ENCODE results near the gene HTRA3.

HTRA3 gene

GRCh38 chr4:8269535-8270417, at the start of gene HTRA3:
HTRA3 (plus strand) TSS chr4:8269754; CDS start chr4:8269969, 215 bp downstream.
- DNase-seq (ENCODE audit: low read depth), result no peak
- TF ChIP-seq CTCF (conservative IDR thresholded peaks at IDR 0.05; ENCODE audit: low read length), result no peak
- peak within 1 kb of the TSS; percentile 22 for H3K4me3 ChIP-seq (ENCODE audit: low read length)

GRCh38 chr4:8220661-8221450, 48.7 kb upstream of the HTRA3 start:
- no peak for DNase-seq (ENCODE audit: low read depth)
- H3K4me3 ChIP-seq (ENCODE audit: low read length), result no peak overlapping the region
- TF ChIP-seq CTCF (conservative IDR thresholded peaks at IDR 0.05; ENCODE audit: low read length), result no peak

DNA sequence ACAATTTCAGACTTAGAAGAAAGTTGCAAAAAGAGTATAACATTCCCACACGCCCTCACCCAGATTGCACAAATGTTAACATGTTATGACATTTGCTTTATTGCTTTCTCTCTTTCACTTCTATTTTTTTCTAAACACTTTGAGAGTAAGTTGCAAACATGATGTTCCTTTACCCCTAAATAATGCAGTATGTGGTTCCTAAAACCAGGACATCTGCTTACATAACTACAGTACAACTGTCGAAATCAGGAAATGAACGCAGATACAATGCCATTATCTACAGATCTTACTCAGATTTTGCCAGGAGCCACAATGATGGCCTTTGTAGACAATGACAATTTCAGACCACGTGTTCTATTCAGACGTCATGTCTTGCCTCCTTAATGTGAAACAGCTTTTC, 48.1 kb upstream of the HTRA3 start:
- no peak for TF ChIP-seq CTCF (conservative IDR thresholded peaks at IDR 0.05; ENCODE audit: low read length)
- DNase-seq (ENCODE audit: low read depth), result peak; percentile 79
- H3K4me3 ChIP-seq (ENCODE audit: low read length), result no peak overlapping the region

- no peak for TF ChIP-seq CTCF (conservative IDR thresholded peaks at IDR 0.05; ENCODE audit: low read length)
- DNase-seq (ENCODE audit: low read depth), result no peak
- no peak overlapping the region for H3K4me3 ChIP-seq (ENCODE audit: low read length)
These were observed 47.6 kb upstream of the HTRA3 start for GRCh38 chr4:8221985-8222384.

DNA sequence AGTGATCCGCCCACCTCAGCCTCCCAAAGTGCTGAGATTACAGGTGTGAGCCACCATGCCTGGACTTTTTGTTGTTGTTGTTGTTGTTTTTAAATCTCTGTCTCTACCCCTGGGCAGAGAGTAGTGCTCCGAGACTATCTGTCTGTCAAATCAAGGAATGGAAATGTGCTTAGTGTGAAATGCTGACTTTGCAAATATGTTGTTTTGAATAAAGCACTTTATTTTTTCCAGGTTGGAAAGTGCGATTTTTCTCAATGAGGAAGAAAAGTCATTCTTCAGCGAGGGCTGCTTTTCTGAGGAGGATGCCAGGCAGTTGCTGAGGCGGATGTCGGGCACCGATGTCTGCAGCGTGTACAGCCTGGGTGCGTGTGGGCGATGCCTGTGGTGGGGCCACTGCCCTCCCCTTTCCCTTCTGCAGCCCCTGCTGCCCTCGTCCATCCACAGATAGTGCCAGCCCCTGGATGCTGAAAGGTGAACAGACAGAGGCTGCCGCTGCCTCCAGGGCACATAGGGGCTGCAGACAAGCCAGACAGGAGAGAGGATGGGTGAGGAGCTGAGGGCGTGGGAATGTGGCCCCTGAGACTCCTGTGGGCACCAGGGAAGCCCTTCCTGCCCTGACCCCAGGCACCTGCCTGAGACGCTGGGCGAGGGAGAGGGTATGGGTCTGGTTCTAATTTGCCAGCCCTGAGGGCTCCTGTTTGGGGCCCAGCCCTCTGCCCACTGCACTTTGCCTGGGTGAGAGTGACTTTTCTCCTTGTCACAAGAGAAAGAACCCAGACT, 46.8 kb upstream of the HTRA3 start:
- H3K4me3 ChIP-seq (ENCODE audit: low read length), result no peak overlapping the region
- TF ChIP-seq CTCF (conservative IDR thresholded peaks at IDR 0.05; ENCODE audit: low read length), result no peak
- no peak for DNase-seq (ENCODE audit: low read depth)

DNA sequence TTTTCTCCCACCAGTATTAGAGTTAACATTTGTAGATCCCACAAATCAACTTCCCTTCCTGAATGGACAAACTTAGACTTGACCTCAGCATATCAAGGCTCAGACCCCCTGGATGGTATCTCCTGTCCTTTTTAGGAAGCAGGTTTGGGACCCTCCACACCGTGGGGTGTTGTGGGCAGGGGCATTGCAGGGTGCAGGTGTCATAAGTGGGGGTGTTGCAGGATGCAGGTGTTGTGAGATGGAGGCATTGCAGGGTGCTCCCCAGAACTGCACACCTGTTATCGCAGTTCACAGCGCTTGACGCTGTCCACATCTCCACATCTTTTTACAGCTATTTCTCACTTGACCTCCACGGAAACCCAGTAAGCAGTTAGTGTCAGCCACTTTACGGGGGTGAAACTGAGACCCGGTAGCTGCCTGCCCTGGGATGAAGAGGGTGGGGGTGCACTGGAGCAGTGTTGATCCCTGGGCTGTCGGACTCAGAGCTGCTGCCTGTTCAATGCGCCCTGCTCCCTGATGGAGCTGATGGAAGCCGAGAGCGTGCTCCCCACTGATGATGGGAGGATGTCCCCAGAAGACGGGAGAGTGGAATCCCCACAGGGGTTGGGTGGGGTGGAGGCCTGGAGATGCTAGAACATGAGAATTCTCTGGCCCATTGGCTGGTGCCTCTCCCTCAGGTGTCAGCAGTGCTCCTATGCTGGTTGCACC, 45.1 kb upstream of the HTRA3 start:
- no peak overlapping the region for H3K4me3 ChIP-seq (ENCODE audit: low read length)
- DNase-seq (ENCODE audit: low read depth), result no peak
- no peak for TF ChIP-seq CTCF (conservative IDR thresholded peaks at IDR 0.05; ENCODE audit: low read length)

All from AG10803 (cell line).